Measurements from ENCODE around the gene PTPRM. TPM values are rescaled to one million over a fixed set of nuclear protein-coding genes. Genes with fewer than 3 reads are reported as not detected.

The PTPRM gene
- total and polyA plus RNA-seq, 2 donors (not counting 3 experiments of a cell fraction or from before 2014, with no cell fraction given): 37.4 to 43.7 TPM

GRCh38 chr18:8151181-8151580, 584.1 kb downstream of the PTPRM start:
- FAIRE-seq (no peak), DNase-seq (ENCODE audit: low read depth, low spot score) (no peak)
- no TSS peak for BruUV-seq (replicated peaks)
- Histone ChIP-seq H3K9me3 (replicated peaks; ENCODE audit: control insufficient read depth, insufficient read depth, low read length) (no peaks in the 10 kb centered on the region), H3K4me1 (ENCODE audit: control insufficient read depth, extremely low read depth, insufficient read depth, low read length) (no peaks in the 10 kb centered on the region), H3K4me3 (replicated peaks in 1 of 3; ENCODE audit: insufficient read depth in 1 of 3, low read depth in 1 of 3, low read length in 3 of 3) (no peak overlapping the region), H3K9me1 (replicated peaks; ENCODE audit: control insufficient read depth, extremely low read depth, insufficient read depth, low read length) (no peaks in the 10 kb centered on the region), H3K9ac (replicated peaks; ENCODE audit: extremely low read depth, insufficient read depth, low read length) (no peak overlapping the region), H3K79me2 (ENCODE audit: control insufficient read depth, insufficient read depth, low read length) (no peaks in the 10 kb centered on the region), H3K27me3 (ENCODE audit: control insufficient read depth in 2 of 2, insufficient read depth in 2 of 2, low read length in 2 of 2) (no peaks in the 10 kb centered on the region), H4K20me1 (replicated peaks; ENCODE audit: control insufficient read depth, extremely low read depth, insufficient read depth, low read length) (no peaks in the 10 kb centered on the region), H3K36me3 (ENCODE audit: control insufficient read depth in 2 of 2, extremely low read depth in 1 of 2, insufficient read depth in 2 of 2, low read length in 2 of 2) (no peaks in the 10 kb centered on the region), H2AFZ (ENCODE audit: low read depth, low read length) (no peak overlapping the region), H3K4me2 (ENCODE audit: insufficient read depth, low read length) (no peak overlapping the region), H3K27ac (ENCODE audit: insufficient read depth, low read depth, low read length) (no peak overlapping the region)
- no peak for TF ChIP-seq MYC (IDR thresholded peaks at IDR 0.05; ENCODE audit: low read depth, low read length)
- TF ChIP-seq EZH2 (IDR thresholded peaks at IDR 0.05; ENCODE audit: borderline replicate concordance, low read depth, low read length, severe bottlenecking): no peak
- intact Hi-C loops (cut with micrococcal nuclease) (no loop called here), dilution Hi-C loops (cut with MboI; ENCODE audit: extremely low pct_ligation_motif_present, low sequenced_read_pairs) (no loop called here)
- POLR2A ChIA-PET: no interaction called here
- CTCF ChIA-PET: no interaction called here

- H3K9me1 ChIP-seq (replicated peaks; ENCODE audit: control insufficient read depth, extremely low read depth, insufficient read depth, low read length): no peaks in the 10 kb centered on the region
- no TSS peak for BruUV-seq (replicated peaks)
- intact Hi-C loops (cut with micrococcal nuclease): no loop called here
- FAIRE-seq (no peak), DNase-seq (ENCODE audit: low read depth, low spot score) (no peak)
- no peak overlapping the region for H3K9ac ChIP-seq (replicated peaks; ENCODE audit: extremely low read depth, insufficient read depth, low read length)
- H2AFZ ChIP-seq (ENCODE audit: low read depth, low read length): no peak overlapping the region
- ChIA-PET POLR2A (no interaction called here), CTCF (no interaction called here)
- H3K9me3 ChIP-seq (replicated peaks; ENCODE audit: control insufficient read depth, insufficient read depth, low read length): no peaks in the 10 kb centered on the region
- H3K4me2 ChIP-seq (ENCODE audit: insufficient read depth, low read length): no peak overlapping the region
- TF ChIP-seq FOS (IDR thresholded peaks at IDR 0.05; ENCODE audit: borderline replicate concordance, insufficient read depth, low read length): no peak
- no peak for TF ChIP-seq GATA2 (IDR thresholded peaks at IDR 0.05; ENCODE audit: insufficient read depth, insufficient read length, low read depth, low read length)
- TF ChIP-seq MYC (IDR thresholded peaks at IDR 0.05; ENCODE audit: low read depth, low read length): no peak
- no peak for TF ChIP-seq EZH2 (IDR thresholded peaks at IDR 0.05; ENCODE audit: borderline replicate concordance, low read depth, low read length, severe bottlenecking)
- TF ChIP-seq POLR2AphosphoS5 (IDR thresholded peaks at IDR 0.05; ENCODE audit: insufficient read depth, low read depth, low read length): no peak
- no peak for TF ChIP-seq JUN (IDR thresholded peaks at IDR 0.05; ENCODE audit: borderline replicate concordance, insufficient read depth, insufficient read length, low read depth)
- TF ChIP-seq, protein P1, sequence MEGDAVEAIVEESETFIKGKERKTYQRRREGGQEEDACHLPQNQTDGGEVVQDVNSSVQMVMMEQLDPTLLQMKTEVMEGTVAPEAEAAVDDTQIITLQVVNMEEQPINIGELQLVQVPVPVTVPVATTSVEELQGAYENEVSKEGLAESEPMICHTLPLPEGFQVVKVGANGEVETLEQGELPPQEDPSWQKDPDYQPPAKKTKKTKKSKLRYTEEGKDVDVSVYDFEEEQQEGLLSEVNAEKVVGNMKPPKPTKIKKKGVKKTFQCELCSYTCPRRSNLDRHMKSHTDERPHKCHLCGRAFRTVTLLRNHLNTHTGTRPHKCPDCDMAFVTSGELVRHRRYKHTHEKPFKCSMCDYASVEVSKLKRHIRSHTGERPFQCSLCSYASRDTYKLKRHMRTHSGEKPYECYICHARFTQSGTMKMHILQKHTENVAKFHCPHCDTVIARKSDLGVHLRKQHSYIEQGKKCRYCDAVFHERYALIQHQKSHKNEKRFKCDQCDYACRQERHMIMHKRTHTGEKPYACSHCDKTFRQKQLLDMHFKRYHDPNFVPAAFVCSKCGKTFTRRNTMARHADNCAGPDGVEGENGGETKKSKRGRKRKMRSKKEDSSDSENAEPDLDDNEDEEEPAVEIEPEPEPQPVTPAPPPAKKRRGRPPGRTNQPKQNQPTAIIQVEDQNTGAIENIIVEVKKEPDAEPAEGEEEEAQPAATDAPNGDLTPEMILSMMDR (IDR thresholded peaks at IDR 0.05; ENCODE audit: extremely low read depth in 1 of 2, insufficient read depth in 1 of 2, low read depth in 1 of 2, low read length in 2 of 2): no peak
- TF ChIP-seq, protein P2, sequence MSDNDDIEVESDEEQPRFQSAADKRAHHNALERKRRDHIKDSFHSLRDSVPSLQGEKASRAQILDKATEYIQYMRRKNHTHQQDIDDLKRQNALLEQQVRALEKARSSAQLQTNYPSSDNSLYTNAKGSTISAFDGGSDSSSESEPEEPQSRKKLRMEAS (IDR thresholded peaks at IDR 0.05; ENCODE audit: insufficient read depth, insufficient read length): no peak
- no peak for TF ChIP-seq POLR2A (IDR thresholded peaks at IDR 0.05; ENCODE audit: low read depth, low read length)
- no peaks in the 10 kb centered on the region for H3K27me3 ChIP-seq (ENCODE audit: control insufficient read depth in 2 of 2, insufficient read depth in 2 of 2, low read length in 2 of 2)
- no peak overlapping the region for H3K4me3 ChIP-seq (replicated peaks in 1 of 3; ENCODE audit: insufficient read depth in 1 of 3, low read depth in 1 of 3, low read length in 3 of 3)
- no peaks in the 10 kb centered on the region for H4K20me1 ChIP-seq (replicated peaks; ENCODE audit: control insufficient read depth, extremely low read depth, insufficient read depth, low read length)
- dilution Hi-C loops (cut with MboI; ENCODE audit: extremely low pct_ligation_motif_present, low sequenced_read_pairs): no loop called here
- no peaks in the 10 kb centered on the region for H3K36me3 ChIP-seq (ENCODE audit: control insufficient read depth in 2 of 2, extremely low read depth in 1 of 2, insufficient read depth in 2 of 2, low read length in 2 of 2)
- H3K79me2 ChIP-seq (ENCODE audit: control insufficient read depth, insufficient read depth, low read length): no peaks in the 10 kb centered on the region
- H3K4me1 ChIP-seq (ENCODE audit: control insufficient read depth, extremely low read depth, insufficient read depth, low read length): no peaks in the 10 kb centered on the region
- no peak overlapping the region for H3K27ac ChIP-seq (ENCODE audit: insufficient read depth, low read depth, low read length)
These were observed 586.9 kb downstream of the PTPRM start for GRCh38 chr18:8153887-8154583.

All from endothelial cell of umbilical vein (primary cell).